Lower leg skin (tissue), 3 donors: Measurements from ENCODE around the gene ZNF285.

Experiments
- CTCF ChIP-seq, 3 donors: fragments of 450-650 bp; IDR thresholded peaks; one replicate each; pipeline ENCODE4 v1.5.1; 2016; ENCODE audit warnings: antibody characterized with exemption in 3 of 3, mild to moderate bottlenecking in 3 of 3, moderate library complexity in 2 of 3
- POLR2A ChIP-seq, 2 donors: fragments of 450-650 bp; IDR thresholded peaks; one replicate each; pipeline ENCODE4 v1.6.1; 2016 to 2017; ENCODE audit warnings: antibody characterized with exemption in 2 of 2, mild to moderate bottlenecking in 1 of 2, moderate library complexity in 1 of 2

GRCh38 chr19:44341794-44342193 is 59.6 kb downstream of the ZNF285 start:
- no peak for TF ChIP-seq CTCF (IDR thresholded peaks at IDR 0.05)
- TF ChIP-seq POLR2A (IDR thresholded peaks at IDR 0.05): no peak
